ENCODE results near the gene FAM111B. TPM values are rescaled to one million over a fixed set of nuclear protein-coding genes. Genes with fewer than 3 reads are reported as not detected.

The FAM111B gene
- total and polyA plus RNA-seq, 5 donors from 2014 or later, result 0.15 to 3.3 (median 1.3) TPM

- no peaks in the 10 kb centered on the region for H3K27me3 ChIP-seq (ENCODE audit: control insufficient read depth, insufficient read depth, low read length)
- peak overlapping the region; percentile 8 for H3K4me3 ChIP-seq (ENCODE audit: low read depth, low read length)
- peak overlapping the region; percentile 93 for H3K27ac ChIP-seq (ENCODE audit: insufficient read depth, low read length, poor library complexity, severe bottlenecking)
- Mint-ChIP-seq H3K27ac (peak overlapping the region in 2 of 3 donors; percentile 45 to 97), H3K27me3 (peaks cover 7% of the 10 kb centered on the region), H3K9me3 (no peaks in the 10 kb centered on the region), H3K4me3 (peak overlapping the region; percentile 96 to 100 (median 99)), H3K4me1 (peaks cover 33 to 54% (median 46%) of the 10 kb centered on the region in 4 donors), H3K36me3 (peaks cover 11% of the 10 kb centered on the region)
- H3K4me1 ChIP-seq (ENCODE audit: control insufficient read depth, insufficient read depth, low read length, poor library complexity, severe bottlenecking), result peaks cover 40% of the 10 kb centered on the region
- peaks cover 10% of the 10 kb centered on the region for H3K36me3 ChIP-seq (ENCODE audit: control insufficient read depth, insufficient read depth, low read length)
- no peak for ATAC-seq (ENCODE audit: low read depth in 2 of 2)
- no peak for DNase-seq
- H3K9me3 ChIP-seq (ENCODE audit: control insufficient read depth in 2 of 2, low read length in 2 of 2), result no peaks in the 10 kb centered on the region
Observed at GRCh38 chr11:59141191-59141590, 34.2 kb downstream of the FAM111B start.

- peaks cover 34 to 56% (median 50%) of the 10 kb centered on the region in 4 donors for H3K4me1 Mint-ChIP-seq
- ATAC-seq (ENCODE audit: low read depth in 2 of 2) (no peak), DNase-seq (no peak)
Observed at GRCh38 chr11:59141673-59142460, 34.8 kb downstream of the FAM111B start.

GRCh38 chr11:59142530-59143507 is 35.8 kb downstream of the FAM111B start, which contains the start of gene FAM111A:
Gene FAM111A, plus strand, starts transcription at chr11:59142856. Its CDS starts 6,017 bp downstream, at chr11:59148873.
- H3K27me3 ChIP-seq (ENCODE audit: control insufficient read depth, insufficient read depth, low read length), result no peaks in the 10 kb centered on the region
- H3K27me3 Mint-ChIP-seq, result peaks cover 7% of the 10 kb centered on the region
- DNase-seq, result peak; percentile 85 to 94 (median 87)
- H3K9me3 Mint-ChIP-seq, result no peaks in the 10 kb centered on the region
- peaks cover 40% of the 10 kb centered on the region for H3K4me1 ChIP-seq (ENCODE audit: control insufficient read depth, insufficient read depth, low read length, poor library complexity, severe bottlenecking)
- peak within 1 kb of the TSS; percentile 97 to 99 (median 97) for H3K27ac Mint-ChIP-seq
- peaks cover 42 to 62% (median 54%) of the 10 kb centered on the region in 4 donors for H3K4me1 Mint-ChIP-seq
- peaks cover 11% of the 10 kb centered on the region for H3K36me3 Mint-ChIP-seq
- no peaks in the 10 kb centered on the region for H3K9me3 ChIP-seq (ENCODE audit: control insufficient read depth in 2 of 2, low read length in 2 of 2)
- peak within 1 kb of the TSS; percentile 93 for H3K27ac ChIP-seq (ENCODE audit: insufficient read depth, low read length, poor library complexity, severe bottlenecking)
- H3K4me3 Mint-ChIP-seq, result peak within 1 kb of the TSS; percentile 96 to 100 (median 99)
- peak within 1 kb of the TSS; percentile 97 for H3K4me3 ChIP-seq (ENCODE audit: low read depth, low read length)
- H3K36me3 ChIP-seq (ENCODE audit: control insufficient read depth, insufficient read depth, low read length), result peaks cover 15% of the 10 kb centered on the region
- peak; percentile 80 to 83 for ATAC-seq (ENCODE audit: low read depth in 2 of 2)

More at GRCh38 chr11:59141673-59142460, 34.8 kb downstream of the FAM111B start:
- Histone ChIP-seq H3K9me3 (ENCODE audit: control insufficient read depth in 2 of 2, low read length in 2 of 2) (no peaks in the 10 kb centered on the region), H3K4me1 (ENCODE audit: control insufficient read depth, insufficient read depth, low read length, poor library complexity, severe bottlenecking) (peaks cover 40% of the 10 kb centered on the region), H3K27ac (ENCODE audit: insufficient read depth, low read length, poor library complexity, severe bottlenecking) (peak overlapping the region; percentile 93), H3K36me3 (ENCODE audit: control insufficient read depth, insufficient read depth, low read length) (peaks cover 11% of the 10 kb centered on the region), H3K27me3 (ENCODE audit: control insufficient read depth, insufficient read depth, low read length) (no peaks in the 10 kb centered on the region), H3K4me3 (ENCODE audit: low read depth, low read length) (peak overlapping the region; percentile 97)
- peaks cover 7% of the 10 kb centered on the region for H3K27me3 Mint-ChIP-seq
- H3K4me3 Mint-ChIP-seq, result peak overlapping the region; percentile 96 to 100 (median 99)
- peak overlapping the region; percentile 97 to 99 (median 97) for H3K27ac Mint-ChIP-seq
- peaks cover 13% of the 10 kb centered on the region for H3K36me3 Mint-ChIP-seq
- no peaks in the 10 kb centered on the region for H3K9me3 Mint-ChIP-seq

GRCh38 chr11:59144096-59144495 is 37.1 kb downstream of the FAM111B start:
- Histone ChIP-seq H3K4me3 (ENCODE audit: low read depth, low read length) (peak overlapping the region; percentile 97), H3K27me3 (ENCODE audit: control insufficient read depth, insufficient read depth, low read length) (no peaks in the 10 kb centered on the region), H3K4me1 (ENCODE audit: control insufficient read depth, insufficient read depth, low read length, poor library complexity, severe bottlenecking) (peaks cover 40% of the 10 kb centered on the region), H3K27ac (ENCODE audit: insufficient read depth, low read length, poor library complexity, severe bottlenecking) (peak overlapping the region; percentile 93), H3K36me3 (ENCODE audit: control insufficient read depth, insufficient read depth, low read length) (peaks cover 10% of the 10 kb centered on the region), H3K9me3 (ENCODE audit: control insufficient read depth in 2 of 2, low read length in 2 of 2) (no peaks in the 10 kb centered on the region)
- peaks cover 7% of the 10 kb centered on the region for H3K27me3 Mint-ChIP-seq
- H3K27ac Mint-ChIP-seq, result peak overlapping the region; percentile 97 to 99 (median 97)
- peaks cover 10% of the 10 kb centered on the region for H3K36me3 Mint-ChIP-seq
- peak in 1 of 3 donors; percentile 32 for DNase-seq
- peak overlapping the region; percentile 96 to 100 (median 99) for H3K4me3 Mint-ChIP-seq
- no peak for ATAC-seq (ENCODE audit: low read depth in 2 of 2)
- no peaks in the 10 kb centered on the region for H3K9me3 Mint-ChIP-seq
- H3K4me1 Mint-ChIP-seq, result peaks cover 39 to 65% (median 54%) of the 10 kb centered on the region in 4 donors

- peak overlapping the region; percentile 93 for H3K27ac ChIP-seq (ENCODE audit: insufficient read depth, low read length, poor library complexity, severe bottlenecking)
- H3K4me1 Mint-ChIP-seq, result peaks cover 39 to 67% (median 57%) of the 10 kb centered on the region in 4 donors
- H3K27ac Mint-ChIP-seq, result peak overlapping the region; percentile 97 to 99 (median 97)
- H3K36me3 Mint-ChIP-seq, result peaks cover 11% of the 10 kb centered on the region
- no peaks in the 10 kb centered on the region for H3K9me3 Mint-ChIP-seq
- H3K27me3 ChIP-seq (ENCODE audit: control insufficient read depth, insufficient read depth, low read length), result no peaks in the 10 kb centered on the region
- ATAC-seq (ENCODE audit: low read depth in 2 of 2), result peak; percentile 64 to 76
- H3K4me3 Mint-ChIP-seq, result peak overlapping the region; percentile 96 to 100 (median 99)
- peaks cover 7% of the 10 kb centered on the region for H3K27me3 Mint-ChIP-seq
- H3K36me3 ChIP-seq (ENCODE audit: control insufficient read depth, insufficient read depth, low read length), result peaks cover 10% of the 10 kb centered on the region
- peak; percentile 67 to 94 (median 81) for DNase-seq
- H3K4me3 ChIP-seq (ENCODE audit: low read depth, low read length), result peak overlapping the region; percentile 97
- H3K9me3 ChIP-seq (ENCODE audit: control insufficient read depth in 2 of 2, low read length in 2 of 2), result no peaks in the 10 kb centered on the region
- H3K4me1 ChIP-seq (ENCODE audit: control insufficient read depth, insufficient read depth, low read length, poor library complexity, severe bottlenecking), result peaks cover 40% of the 10 kb centered on the region
Observed at GRCh38 chr11:59144579-59145345, 37.7 kb downstream of the FAM111B start.

GRCh38 chr11:59145534-59145933 is 38.5 kb downstream of the FAM111B start:
- peak overlapping the region; percentile 96 to 100 (median 99) for H3K4me3 Mint-ChIP-seq
- peak overlapping the region in 2 of 3 donors; percentile 55 to 97 for H3K27ac Mint-ChIP-seq
- Histone ChIP-seq H3K27ac (ENCODE audit: insufficient read depth, low read length, poor library complexity, severe bottlenecking) (no peak overlapping the region), H3K36me3 (ENCODE audit: control insufficient read depth, insufficient read depth, low read length) (peaks cover 12% of the 10 kb centered on the region), H3K4me3 (ENCODE audit: low read depth, low read length) (peak overlapping the region; percentile 97), H3K27me3 (ENCODE audit: control insufficient read depth, insufficient read depth, low read length) (no peaks in the 10 kb centered on the region), H3K9me3 (ENCODE audit: control insufficient read depth in 2 of 2, low read length in 2 of 2) (no peaks in the 10 kb centered on the region), H3K4me1 (ENCODE audit: control insufficient read depth, insufficient read depth, low read length, poor library complexity, severe bottlenecking) (peaks cover 40% of the 10 kb centered on the region)
- DNase-seq, result no peak
- peaks cover 39 to 67% (median 59%) of the 10 kb centered on the region in 4 donors for H3K4me1 Mint-ChIP-seq
- peaks cover 14% of the 10 kb centered on the region for H3K36me3 Mint-ChIP-seq
- peaks cover 7% of the 10 kb centered on the region for H3K27me3 Mint-ChIP-seq
- no peaks in the 10 kb centered on the region for H3K9me3 Mint-ChIP-seq
- no peak for ATAC-seq (ENCODE audit: low read depth in 2 of 2)

Measured in CD4-positive, CD25-positive, alpha-beta regulatory T cell (primary cell).